GM23338 (cell line): Measurements from ENCODE around the gene MED13L. TPM values are rescaled to one million over a fixed set of nuclear protein-coding genes. Genes with fewer than 3 reads are reported as not detected.

ENCODE experiments used
- ATAC-seq: fragments of 200-7000 bp; cut with Tn5 transposase; 3 replicates; pipeline ENCODE4 v1.9.1; 2020
- DNase-seq: peaks from one replicate; pipeline ENCODE4 v3.0.0-alpha.2; 2015; ENCODE audit warnings: low spot score
- H2AFZ ChIP-seq: fragments of 200-600 bp; sonication (generic); 2 replicates; pipeline ENCODE4 v1.8.0; 2016; ENCODE audit warnings: antibody characterized with exemption, mild to moderate bottlenecking, moderate library complexity
- H3F3A ChIP-seq: fragments of 200-600 bp; sonication (generic); replicated peaks from 2 replicates; pipeline ENCODE4 v1.8.0; 2017; ENCODE audit warnings: antibody characterized with exemption, mixed run types, low read depth
- H3K27ac ChIP-seq: fragments of 200-600 bp; sonication (generic); 2 replicates; pipeline ENCODE4 v1.6.1; 2016; ENCODE audit warnings: low read depth
- H3K27me3 ChIP-seq: fragments of 200-600 bp; sonication (generic); 2 replicates; pipeline ENCODE4 v1.8.0; 2016; ENCODE audit warnings: mild to moderate bottlenecking, mixed run types, moderate library complexity; ENCODE audit not compliant: insufficient read depth
- H3K36me3 ChIP-seq: fragments of 200-600 bp; sonication (generic); 2 replicates; pipeline ENCODE4 v1.8.0; 2016; ENCODE audit warnings: mild to moderate bottlenecking; ENCODE audit not compliant: insufficient read depth
- H3K4me1 ChIP-seq: fragments of 200-600 bp; sonication (generic); 2 replicates; pipeline ENCODE4 v1.8.0; 2016; ENCODE audit warnings: mild to moderate bottlenecking, moderate library complexity; ENCODE audit not compliant: insufficient read depth
- H3K4me2 ChIP-seq: fragments of 200-600 bp; sonication (generic); 2 replicates; pipeline ENCODE4 v1.7.1; 2017; ENCODE audit warnings: mixed run types
- H3K4me3 ChIP-seq: fragments of 200-600 bp; sonication (generic); 2 replicates; pipeline ENCODE4 v1.6.1; 2016; ENCODE audit warnings: mixed run types
- H3K79me2 ChIP-seq: fragments of 200-600 bp; sonication (generic); replicated peaks from 2 replicates; pipeline ENCODE4 v1.8.0; 2017; ENCODE audit warnings: mild to moderate bottlenecking; ENCODE audit not compliant: insufficient read depth
- H3K9me2 ChIP-seq: fragments of 200-600 bp; sonication (generic); 2 replicates; pipeline ENCODE4 v1.8.0; 2017; ENCODE audit not compliant: insufficient read depth
- H4K20me1 ChIP-seq: fragments of 200-600 bp; sonication (generic); replicated peaks from 2 replicates; pipeline ENCODE4 v1.8.0; 2017; ENCODE audit warnings: mild to moderate bottlenecking; ENCODE audit not compliant: insufficient read depth
- H3K27ac Mint-ChIP-seq: 2 replicates; pipeline ENCODE4 v1.8.0; 2020; ENCODE audit warnings: inconsistent platforms, mild to moderate bottlenecking, moderate library complexity, mixed read lengths
- H3K27me3 Mint-ChIP-seq: 3 replicates; pipeline ENCODE4 v1.8.0; 2022; ENCODE audit warnings: low read depth, mild to moderate bottlenecking, moderate library complexity, mixed read lengths, inconsistent platforms; ENCODE audit not compliant: insufficient read depth, poor library complexity
- H3K36me3 Mint-ChIP-seq: 3 replicates; pipeline ENCODE4 v1.8.0; 2021; ENCODE audit warnings: low read depth, mild to moderate bottlenecking, inconsistent platforms, moderate library complexity, mixed read lengths
- H3K4me1 Mint-ChIP-seq: 3 replicates; pipeline ENCODE4 v1.8.0; 2020; ENCODE audit warnings: mild to moderate bottlenecking, inconsistent platforms, mixed read lengths
- H3K4me3 Mint-ChIP-seq: 3 replicates; pipeline ENCODE4 v1.8.0; 2021; ENCODE audit warnings: moderate library complexity, mild to moderate bottlenecking, inconsistent platforms, mixed read lengths
- H3K9me3 Mint-ChIP-seq: 3 replicates; pipeline ENCODE4 v1.8.0; 2020; ENCODE audit warnings: moderate library complexity, mild to moderate bottlenecking, inconsistent platforms, mixed read lengths
- EZH2 ChIP-seq: fragments of 200-600 bp; sonication (generic); IDR thresholded peaks from one replicate; pipeline ENCODE4 v1.8.0; 2017; ENCODE audit warnings: antibody characterized with exemption, mild to moderate bottlenecking, low read depth; ENCODE audit not compliant: unreplicated experiment
- NANOG ChIP-seq: IDR thresholded peaks from 2 replicates; pipeline ENCODE4 v1.6.1; 2016; ENCODE audit warnings: antibody characterized with exemption, borderline replicate concordance
- POLR2AphosphoS5 ChIP-seq: IDR thresholded peaks from 2 replicates; pipeline ENCODE4 v1.6.1; 2016; ENCODE audit warnings: antibody characterized with exemption, low read depth
- STAT1 ChIP-seq: IDR thresholded peaks from one replicate; pipeline ENCODE4 v1.6.1; 2016; ENCODE audit warnings: antibody characterized with exemption; ENCODE audit not compliant: unreplicated experiment
- ZNF114 ChIP-seq: fragments of 250-450 bp; sonication (Bioruptor Pico); IDR thresholded peaks from 2 replicates; pipeline ENCODE4 v1.5.0; 2020; ENCODE audit warnings: mild to moderate bottlenecking, moderate library complexity
- ZNF462 ChIP-seq: fragments of 250-450 bp; sonication (Bioruptor Pico); IDR thresholded peaks from 2 replicates; pipeline ENCODE4 v1.5.0; 2020; ENCODE audit warnings: mild to moderate bottlenecking, moderate library complexity
- polyA plus RNA-seq: library from polyadenylated mRNA; unstranded; fragments of >200 nt; fragmentation: Nextera tagmentation; extraction: Ambion mirVana; gene quantifications from 2 replicates; pipeline ENCODE4 v1.2.1, GENCODE V29; 2016
- total RNA-seq: library from RNA; depleted of rRNA; stranded (reverse); fragments of >200 nt; shearing (Covaris generic); gene quantifications from 2 replicates; pipeline ENCODE4 v1.2.3, GENCODE V29; 2014
- TF ChIP-seq, protein P1 (sequence below): IDR thresholded peaks from 2 replicates; pipeline ENCODE4 v1.6.1; 2016; ENCODE audit warnings: antibody characterized with exemption
- TF ChIP-seq, protein P2 (sequence below): IDR thresholded peaks from one replicate; pipeline ENCODE4 v1.6.1; 2018; ENCODE audit warnings: antibody characterized with exemption; ENCODE audit not compliant: unreplicated experiment

The MED13L gene
- total and polyA plus RNA-seq, 2 experiments from 2014 or later: 20.9 to 73.6 TPM

DNA sequence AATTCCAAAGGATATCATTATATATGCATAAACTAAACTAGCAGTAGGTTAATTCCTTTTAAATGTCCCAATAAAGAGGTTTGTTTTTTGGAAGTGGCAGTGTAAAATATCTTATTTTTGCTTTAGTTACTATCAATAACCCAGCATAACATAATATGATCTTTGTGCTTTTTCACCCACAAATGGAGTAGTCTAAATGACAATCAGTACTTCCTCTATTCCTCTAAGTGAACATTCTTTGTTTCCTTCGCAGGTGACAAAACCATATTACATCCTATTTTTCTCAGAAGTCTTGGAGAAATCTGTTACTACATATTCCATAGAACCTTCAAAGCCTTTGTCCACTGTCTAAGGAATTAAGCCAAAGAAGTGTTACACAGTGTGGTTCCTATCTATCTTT is 62.5 kb downstream of the MED13L start (continued):
- TF ChIP-seq ZNF462 (no peak), EZH2 (no peak), ZNF114 (no peak), NANOG (no peak), POLR2AphosphoS5 (no peak), STAT1 (no peak)

DNA sequence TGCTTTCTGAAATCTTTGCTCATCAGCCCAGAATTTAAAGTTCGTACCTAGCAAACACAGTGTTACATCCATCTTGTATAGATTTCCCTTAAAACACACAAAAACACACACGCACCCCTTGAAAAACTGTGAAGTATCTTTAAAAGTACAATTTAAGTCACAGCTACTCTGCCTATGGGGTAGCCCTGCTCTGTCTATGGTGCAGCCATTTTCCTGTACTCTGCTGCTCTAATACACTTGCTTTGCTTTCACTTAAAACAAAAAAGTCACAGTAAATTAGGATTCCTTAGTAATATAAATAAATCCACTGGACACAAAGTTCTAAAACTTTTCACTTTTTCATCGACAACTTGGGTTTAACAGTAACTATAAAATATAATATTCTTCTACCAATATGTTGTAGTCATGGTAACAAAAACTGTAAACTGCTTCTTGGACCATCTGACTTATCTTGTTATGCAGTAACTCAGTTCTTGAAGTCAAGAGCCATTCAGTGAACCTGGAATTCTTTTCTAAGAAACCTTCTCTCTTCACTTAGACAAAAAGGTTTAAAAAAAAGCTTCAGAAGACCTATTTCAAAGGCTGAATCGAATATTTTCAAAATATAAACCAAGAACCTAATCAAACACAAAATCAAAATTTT is 63.5 kb downstream of the MED13L start:
- Mint-ChIP-seq H3K4me3 (no peak overlapping the region), H3K4me1 (peaks cover 46% of the 10 kb centered on the region), H3K9me3 (no peaks in the 10 kb centered on the region), H3K36me3 (no peaks in the 10 kb centered on the region), H3K27me3 (peaks cover 3% of the 10 kb centered on the region), H3K27ac (peak overlapping the region; percentile 43; the same call in 1 of the 2 replicates)
- H4K20me1 ChIP-seq: peaks cover 11% of the 10 kb centered on the region; the same call in 1 of the 2 replicates
- peaks cover 26% of the 10 kb centered on the region for H3K4me1 ChIP-seq
- ATAC-seq (peak; percentile 37), DNase-seq (no peak)
- H3K27me3 ChIP-seq: no peaks in the 10 kb centered on the region
- H3K79me2 ChIP-seq: peaks cover 95% of the 10 kb centered on the region
- TF ChIP-seq, protein P1, sequence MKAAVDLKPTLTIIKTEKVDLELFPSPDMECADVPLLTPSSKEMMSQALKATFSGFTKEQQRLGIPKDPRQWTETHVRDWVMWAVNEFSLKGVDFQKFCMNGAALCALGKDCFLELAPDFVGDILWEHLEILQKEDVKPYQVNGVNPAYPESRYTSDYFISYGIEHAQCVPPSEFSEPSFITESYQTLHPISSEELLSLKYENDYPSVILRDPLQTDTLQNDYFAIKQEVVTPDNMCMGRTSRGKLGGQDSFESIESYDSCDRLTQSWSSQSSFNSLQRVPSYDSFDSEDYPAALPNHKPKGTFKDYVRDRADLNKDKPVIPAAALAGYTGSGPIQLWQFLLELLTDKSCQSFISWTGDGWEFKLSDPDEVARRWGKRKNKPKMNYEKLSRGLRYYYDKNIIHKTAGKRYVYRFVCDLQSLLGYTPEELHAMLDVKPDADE: no peak
- TF ChIP-seq, protein P2, sequence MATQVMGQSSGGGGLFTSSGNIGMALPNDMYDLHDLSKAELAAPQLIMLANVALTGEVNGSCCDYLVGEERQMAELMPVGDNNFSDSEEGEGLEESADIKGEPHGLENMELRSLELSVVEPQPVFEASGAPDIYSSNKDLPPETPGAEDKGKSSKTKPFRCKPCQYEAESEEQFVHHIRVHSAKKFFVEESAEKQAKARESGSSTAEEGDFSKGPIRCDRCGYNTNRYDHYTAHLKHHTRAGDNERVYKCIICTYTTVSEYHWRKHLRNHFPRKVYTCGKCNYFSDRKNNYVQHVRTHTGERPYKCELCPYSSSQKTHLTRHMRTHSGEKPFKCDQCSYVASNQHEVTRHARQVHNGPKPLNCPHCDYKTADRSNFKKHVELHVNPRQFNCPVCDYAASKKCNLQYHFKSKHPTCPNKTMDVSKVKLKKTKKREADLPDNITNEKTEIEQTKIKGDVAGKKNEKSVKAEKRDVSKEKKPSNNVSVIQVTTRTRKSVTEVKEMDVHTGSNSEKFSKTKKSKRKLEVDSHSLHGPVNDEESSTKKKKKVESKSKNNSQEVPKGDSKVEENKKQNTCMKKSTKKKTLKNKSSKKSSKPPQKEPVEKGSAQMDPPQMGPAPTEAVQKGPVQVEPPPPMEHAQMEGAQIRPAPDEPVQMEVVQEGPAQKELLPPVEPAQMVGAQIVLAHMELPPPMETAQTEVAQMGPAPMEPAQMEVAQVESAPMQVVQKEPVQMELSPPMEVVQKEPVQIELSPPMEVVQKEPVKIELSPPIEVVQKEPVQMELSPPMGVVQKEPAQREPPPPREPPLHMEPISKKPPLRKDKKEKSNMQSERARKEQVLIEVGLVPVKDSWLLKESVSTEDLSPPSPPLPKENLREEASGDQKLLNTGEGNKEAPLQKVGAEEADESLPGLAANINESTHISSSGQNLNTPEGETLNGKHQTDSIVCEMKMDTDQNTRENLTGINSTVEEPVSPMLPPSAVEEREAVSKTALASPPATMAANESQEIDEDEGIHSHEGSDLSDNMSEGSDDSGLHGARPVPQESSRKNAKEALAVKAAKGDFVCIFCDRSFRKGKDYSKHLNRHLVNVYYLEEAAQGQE: no peak
- TF ChIP-seq NANOG: no peak
- no peaks in the 10 kb centered on the region for H3K9me2 ChIP-seq
- H3K27ac ChIP-seq: no peak overlapping the region
- no peak overlapping the region for H3K4me2 ChIP-seq
- H3K4me3 ChIP-seq: no peak overlapping the region
- no peak overlapping the region for H2AFZ ChIP-seq
- no peaks in the 10 kb centered on the region for H3K36me3 ChIP-seq
- H3F3A ChIP-seq: no peaks in the 10 kb centered on the region
